Mesothelial cell of epicardium (in vitro differentiated cells): Measurements from ENCODE around the gene SMIM33. TPM values are rescaled to one million over a fixed set of nuclear protein-coding genes. Genes with fewer than 3 reads are reported as not detected.
"Not testable (repeated sequence)": the region's sequence is repeated elsewhere in the genome, so short reads cannot be mapped to it uniquely, and the experiment has no call there.

Experiments used
- DNase-seq, 2 experiments: peaks; one replicate each; pipeline ENCODE4 v3.0.0; 2021; ENCODE audit warnings: low spot score in 2 of 2; ENCODE audit not compliant: unreplicated experiment in 2 of 2
- H3K27ac Mint-ChIP-seq: 2 replicates; pipeline ENCODE4 v1.8.0; 2021; ENCODE audit warnings: mixed read lengths
- H3K27me3 Mint-ChIP-seq: 2 replicates; pipeline ENCODE4 v1.8.0; 2021; ENCODE audit warnings: low read depth, mixed read lengths
- H3K36me3 Mint-ChIP-seq: 2 replicates; pipeline ENCODE4 v1.8.0; 2021; ENCODE audit warnings: mixed read lengths
- H3K4me1 Mint-ChIP-seq: 2 replicates; pipeline ENCODE4 v1.8.0; 2021; ENCODE audit warnings: mixed read lengths
- H3K4me3 Mint-ChIP-seq: 2 replicates; pipeline ENCODE4 v1.8.0; 2021; ENCODE audit warnings: mild to moderate bottlenecking, moderate library complexity, mixed read lengths
- H3K9me3 Mint-ChIP-seq: 2 replicates; pipeline ENCODE4 v1.8.0; 2021; ENCODE audit warnings: mixed read lengths
- total RNA-seq: library from RNA; stranded (reverse); gene quantifications from 3 replicates; pipeline ENCODE4 v1.2.1, GENCODE V29; 2021
- TF ChIP-seq, protein P1 (sequence below): fragments of 200-600 bp; sonication (generic); IDR thresholded peaks from one replicate; pipeline ENCODE4 v1.5.0; 2021; ENCODE audit warnings: antibody characterized with exemption; ENCODE audit not compliant: unreplicated experiment

SMIM33 gene
- total RNA-seq, 1 donor from 2014 or later: not detected

DNA sequence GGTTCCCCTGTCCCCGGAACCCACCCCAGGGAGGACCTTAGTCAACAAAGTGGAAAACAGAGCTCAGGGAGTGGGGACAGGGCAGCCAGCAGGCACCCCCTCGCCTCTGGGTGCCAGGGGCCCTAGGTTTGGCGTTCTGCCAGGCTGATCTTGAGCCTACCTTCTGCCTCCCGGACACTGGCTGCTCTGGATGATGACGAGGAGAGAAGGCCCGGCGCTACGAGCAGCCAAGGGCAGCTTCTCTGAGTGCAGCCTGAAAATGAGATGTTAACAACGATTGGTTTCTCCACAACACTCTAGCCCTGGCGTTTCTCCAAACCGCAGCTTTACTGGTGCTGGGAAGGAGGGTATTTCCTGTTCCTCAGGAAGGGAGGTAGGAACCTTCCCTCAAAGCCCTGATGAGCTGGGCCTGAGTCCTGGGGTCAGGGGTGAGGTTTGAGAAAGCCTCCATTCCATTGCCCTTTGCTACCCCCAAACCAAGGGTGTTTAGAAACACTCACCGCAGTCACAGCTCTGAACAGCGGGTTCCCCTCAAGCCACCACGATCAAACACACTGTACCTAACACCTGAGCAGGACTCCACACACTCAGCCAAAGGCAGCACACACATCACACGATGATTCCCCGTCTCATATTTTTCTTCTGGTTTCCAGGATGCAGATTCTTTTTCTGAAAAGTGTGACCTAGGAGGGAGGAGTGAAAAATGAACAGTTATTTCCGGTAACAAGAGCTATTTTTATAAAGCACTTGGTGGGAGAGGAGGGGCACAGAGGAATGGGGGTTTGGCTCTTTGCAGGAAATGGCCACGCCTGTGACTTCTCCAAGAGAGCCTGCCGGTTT, 11.5 kb downstream of the SMIM33 start, which contains the start of gene STING1:
Gene STING1 (minus strand): TSS at position 709 of the 840 bp plus-strand sequence. CDS start 1,054 bp downstream, outside the sequence.
- Mint-ChIP-seq H3K36me3 (no peaks in the 10 kb centered on the region), H3K9me3 (no peaks in the 10 kb centered on the region), H3K4me3 (peak within 1 kb of the TSS; percentile 27), H3K27ac (peak within 1 kb of the TSS; percentile 94), H3K4me1 (peaks cover 33% of the 10 kb centered on the region), H3K27me3 (no peaks in the 10 kb centered on the region)
- peak; percentile 57 to 72 for DNase-seq
- TF ChIP-seq, protein P1, sequence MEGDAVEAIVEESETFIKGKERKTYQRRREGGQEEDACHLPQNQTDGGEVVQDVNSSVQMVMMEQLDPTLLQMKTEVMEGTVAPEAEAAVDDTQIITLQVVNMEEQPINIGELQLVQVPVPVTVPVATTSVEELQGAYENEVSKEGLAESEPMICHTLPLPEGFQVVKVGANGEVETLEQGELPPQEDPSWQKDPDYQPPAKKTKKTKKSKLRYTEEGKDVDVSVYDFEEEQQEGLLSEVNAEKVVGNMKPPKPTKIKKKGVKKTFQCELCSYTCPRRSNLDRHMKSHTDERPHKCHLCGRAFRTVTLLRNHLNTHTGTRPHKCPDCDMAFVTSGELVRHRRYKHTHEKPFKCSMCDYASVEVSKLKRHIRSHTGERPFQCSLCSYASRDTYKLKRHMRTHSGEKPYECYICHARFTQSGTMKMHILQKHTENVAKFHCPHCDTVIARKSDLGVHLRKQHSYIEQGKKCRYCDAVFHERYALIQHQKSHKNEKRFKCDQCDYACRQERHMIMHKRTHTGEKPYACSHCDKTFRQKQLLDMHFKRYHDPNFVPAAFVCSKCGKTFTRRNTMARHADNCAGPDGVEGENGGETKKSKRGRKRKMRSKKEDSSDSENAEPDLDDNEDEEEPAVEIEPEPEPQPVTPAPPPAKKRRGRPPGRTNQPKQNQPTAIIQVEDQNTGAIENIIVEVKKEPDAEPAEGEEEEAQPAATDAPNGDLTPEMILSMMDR: no peak

DNA sequence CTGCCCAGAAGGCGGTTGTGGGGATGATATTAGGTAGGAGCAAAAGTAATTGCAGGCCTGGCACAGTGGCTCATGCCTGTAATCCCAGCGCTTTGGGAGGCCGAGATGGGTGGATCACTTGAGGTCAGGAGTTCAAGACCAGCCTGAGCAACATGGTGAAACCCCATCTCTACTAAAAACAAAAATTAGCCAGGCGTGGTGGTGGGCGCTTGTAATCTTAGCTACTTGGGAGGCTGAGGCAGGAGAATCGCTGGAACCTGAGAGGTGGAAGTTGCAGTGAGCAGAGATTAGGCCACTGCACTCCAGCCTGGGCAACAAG, 12.0 kb downstream of the SMIM33 start:
- Mint-ChIP-seq H3K27ac (peak overlapping the region; percentile 94), H3K4me3 (peak overlapping the region; percentile 27), H3K4me1 (peaks cover 33% of the 10 kb centered on the region)
- DNase-seq, H3K27me3 Mint-ChIP-seq, H3K9me3 Mint-ChIP-seq, H3K36me3 Mint-ChIP-seq: not testable (repeated sequence)

DNA sequence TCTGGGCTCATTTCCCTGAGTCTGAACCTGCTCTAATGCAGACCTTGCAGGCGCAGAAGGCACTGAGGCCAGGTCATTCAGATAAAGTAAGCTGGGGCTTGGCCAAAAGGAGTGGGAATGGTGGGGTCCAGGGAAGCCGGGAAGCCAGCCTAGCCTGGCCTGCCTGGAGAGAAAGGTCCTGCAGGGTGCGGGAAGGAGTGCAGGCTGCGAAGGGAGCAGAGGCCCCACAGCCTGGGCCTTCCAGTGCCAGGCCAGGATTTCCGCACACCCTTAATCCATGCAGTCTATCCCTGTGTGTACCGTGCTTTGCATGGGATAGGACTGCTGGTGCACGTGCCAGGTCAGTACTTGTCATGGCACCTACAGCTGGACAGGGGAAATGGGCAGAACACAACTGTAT, 15.4 kb downstream of the SMIM33 start:
- no peak for DNase-seq
- H3K27me3 Mint-ChIP-seq: no peaks in the 10 kb centered on the region
- TF ChIP-seq, protein P1: no peak
- H3K27ac Mint-ChIP-seq: peak overlapping the region; percentile 9
- H3K36me3 Mint-ChIP-seq: no peaks in the 10 kb centered on the region
- no peaks in the 10 kb centered on the region for H3K9me3 Mint-ChIP-seq
- H3K4me3 Mint-ChIP-seq: no peak overlapping the region
- H3K4me1 Mint-ChIP-seq: peaks cover 22% of the 10 kb centered on the region

DNA sequence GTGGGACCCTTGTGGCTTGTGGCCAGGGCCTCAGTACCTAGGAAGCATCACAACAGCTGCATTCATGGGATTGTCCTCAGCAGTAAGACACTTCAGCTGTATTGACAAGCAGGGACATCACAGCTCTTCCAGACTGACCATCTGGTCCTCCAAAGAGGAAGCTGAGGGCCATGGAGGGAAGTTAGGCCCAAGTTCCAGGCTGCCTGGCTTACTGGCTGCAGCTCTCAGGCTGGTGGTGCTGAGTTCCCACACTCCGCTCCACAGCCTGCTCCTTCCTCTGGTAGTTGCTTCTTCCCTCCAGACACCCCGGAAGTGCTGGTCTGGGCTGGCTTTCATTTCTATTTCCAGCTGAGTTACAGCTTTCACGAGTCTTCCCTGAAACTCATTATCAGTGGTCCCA, 17.5 kb downstream of the SMIM33 start:
- Mint-ChIP-seq H3K27me3 (no peaks in the 10 kb centered on the region), H3K9me3 (no peaks in the 10 kb centered on the region), H3K4me1 (peaks cover 16% of the 10 kb centered on the region), H3K4me3 (no peak overlapping the region), H3K36me3 (no peaks in the 10 kb centered on the region), H3K27ac (no peak overlapping the region)
- no peak for DNase-seq
- TF ChIP-seq, protein P1: no peak

DNA sequence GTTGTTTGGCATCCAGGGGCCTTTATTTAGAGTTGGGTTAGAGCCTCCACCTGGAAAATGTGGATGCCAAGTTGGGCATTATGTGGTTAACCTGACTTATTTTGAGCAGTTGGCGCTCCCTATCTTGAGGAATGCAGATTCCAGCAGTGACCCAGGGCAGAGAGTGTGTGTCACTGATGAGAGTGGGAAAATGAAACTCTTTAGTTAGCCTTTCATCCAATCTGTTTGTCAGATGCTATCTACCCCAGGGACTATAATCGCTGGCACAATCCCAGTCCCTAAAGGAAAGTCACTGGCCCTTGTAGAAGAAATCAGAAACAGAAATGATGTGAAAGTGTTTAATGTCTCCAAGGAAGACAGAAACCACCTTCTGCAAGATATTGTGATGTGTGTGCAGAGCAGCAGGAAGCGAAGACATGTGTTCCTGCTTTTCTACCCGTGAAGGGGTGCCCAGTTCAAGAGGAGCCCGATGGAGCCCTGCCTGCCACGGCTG, 21.9 kb downstream of the SMIM33 start:
- no peak for DNase-seq
- H3K36me3 Mint-ChIP-seq: no peaks in the 10 kb centered on the region
- no peaks in the 10 kb centered on the region for H3K9me3 Mint-ChIP-seq
- TF ChIP-seq, protein P1: no peak
- H3K4me1 Mint-ChIP-seq: peaks cover 18% of the 10 kb centered on the region
- H3K4me3 Mint-ChIP-seq: no peak overlapping the region
- no peaks in the 10 kb centered on the region for H3K27me3 Mint-ChIP-seq
- H3K27ac Mint-ChIP-seq: peak overlapping the region; percentile 32

DNA sequence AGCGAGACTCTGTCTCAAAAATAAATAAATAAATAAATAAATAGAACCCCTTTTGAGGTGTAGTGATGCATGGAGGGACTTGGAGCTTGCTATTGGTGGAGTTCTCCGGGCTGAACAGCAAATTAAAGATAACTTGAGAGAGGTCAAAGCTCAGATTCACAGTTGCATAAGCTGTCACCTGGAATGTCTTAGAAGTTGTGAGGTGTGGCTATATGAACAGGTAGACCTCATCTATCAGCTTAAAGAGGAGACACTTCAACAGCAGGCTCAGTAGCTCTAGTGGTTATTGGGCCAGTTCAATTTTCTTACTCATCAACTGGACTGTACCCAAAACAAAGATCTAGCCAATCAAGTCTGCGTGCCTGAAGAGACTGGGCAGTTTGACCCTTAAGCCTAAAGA, 23.5 kb downstream of the SMIM33 start:
- no peak overlapping the region for H3K27ac Mint-ChIP-seq
- DNase-seq: no peak
- peaks cover 18% of the 10 kb centered on the region for H3K4me1 Mint-ChIP-seq
- no peaks in the 10 kb centered on the region for H3K36me3 Mint-ChIP-seq
- TF ChIP-seq, protein P1: no peak
- H3K9me3 Mint-ChIP-seq: no peaks in the 10 kb centered on the region
- H3K4me3 Mint-ChIP-seq: no peak overlapping the region
- no peaks in the 10 kb centered on the region for H3K27me3 Mint-ChIP-seq
